Stomach smooth muscle (tissue), 2 donors: Measurements from ENCODE around the gene ABLIM1.

ENCODE experiments used
- H3K27ac ChIP-seq: one replicate; pipeline ENCODE4 v1.7.0; 2013; ENCODE audit warnings: mild to moderate bottlenecking, low read length, inconsistent platforms
- H3K27me3 ChIP-seq, 2 donors: one replicate each; pipeline ENCODE4 v1.7.0; 2013; ENCODE audit warnings: low read length in 2 of 2; ENCODE audit not compliant: insufficient read depth in 2 of 2, control insufficient read depth in 1 of 2
- H3K36me3 ChIP-seq, 2 donors: one replicate each; pipeline ENCODE4 v1.7.0; 2013; ENCODE audit warnings: low read length in 2 of 2; ENCODE audit not compliant: control insufficient read depth in 2 of 2, insufficient read depth in 2 of 2
- H3K4me1 ChIP-seq: one replicate; pipeline ENCODE4 v1.7.0; 2013; ENCODE audit warnings: low read length; ENCODE audit not compliant: control insufficient read depth, insufficient read depth
- H3K4me3 ChIP-seq, 2 donors: one replicate each; pipeline ENCODE4 v1.7.0; 2013; ENCODE audit warnings: low read length in 2 of 2
- H3K9ac ChIP-seq, 2 donors: one replicate each; pipeline ENCODE4 v1.7.0; 2013; ENCODE audit warnings: low read length in 2 of 2, mild to moderate bottlenecking in 1 of 2
- H3K9me3 ChIP-seq, 2 donors: one replicate each; pipeline ENCODE4 v1.7.0; 2013; ENCODE audit warnings: low read length in 2 of 2; ENCODE audit not compliant: control insufficient read depth in 2 of 2
- donor health status: healthy.
- donor health status: Pancreatic carcinoma.

Gene ABLIM1

DNA sequence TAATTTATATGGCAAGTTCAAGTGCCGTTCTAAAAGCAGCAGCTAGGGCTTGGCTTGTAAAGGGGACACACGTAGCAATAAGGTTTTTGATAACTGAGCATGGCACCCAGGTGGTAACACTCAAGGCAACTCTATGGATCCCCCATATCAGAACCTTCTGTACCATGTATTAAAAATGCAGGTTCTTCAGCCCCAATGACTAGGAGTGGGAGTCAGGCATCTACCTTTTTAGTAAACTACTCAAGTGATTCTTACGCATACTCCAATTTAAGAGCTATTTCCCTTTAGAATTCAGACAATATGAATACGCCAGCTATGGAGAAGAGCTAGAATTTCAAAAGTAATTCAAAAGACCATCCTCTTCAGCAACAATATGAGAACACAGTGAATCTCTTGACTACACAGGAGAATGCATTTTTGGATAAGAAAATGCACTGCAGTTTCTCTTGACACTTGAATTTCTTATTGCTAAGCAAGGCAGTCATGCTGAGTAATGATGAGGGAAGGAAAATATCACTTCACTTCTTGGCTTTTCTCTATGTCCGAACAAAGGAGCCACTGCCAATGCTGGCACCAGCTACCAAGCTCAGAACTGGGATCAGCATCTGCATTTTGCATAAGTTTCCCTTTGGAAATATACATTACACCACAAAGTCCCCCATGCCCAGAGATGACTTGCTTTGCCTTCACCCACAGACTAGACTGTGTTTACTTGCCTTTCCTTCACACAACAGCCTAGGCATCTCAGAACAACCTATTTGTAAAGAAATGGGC is 53.5 kb downstream of the ABLIM1 start:
- no peak overlapping the region for H3K27ac ChIP-seq

DNA sequence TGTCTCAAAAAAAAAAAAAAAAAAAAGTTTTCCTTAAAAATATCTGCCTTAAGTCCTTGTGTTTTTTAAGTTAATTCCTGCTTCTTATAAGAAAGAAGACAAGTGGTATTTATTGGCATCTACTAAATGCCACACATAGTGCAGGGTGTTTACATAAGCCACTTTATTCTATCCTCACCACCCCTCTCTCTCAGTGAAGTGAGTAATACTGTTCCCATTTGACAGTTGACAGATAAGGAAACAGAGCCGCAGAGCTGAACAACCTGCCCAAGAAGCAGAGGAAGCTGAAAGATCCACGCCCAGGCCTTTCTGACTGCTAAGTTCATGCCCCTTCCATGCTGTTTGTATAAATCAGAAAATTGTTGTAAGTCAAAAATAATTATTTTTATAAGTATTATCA is 54.1 kb downstream of the ABLIM1 start:
- peaks cover 0 to 3% of the 10 kb centered on the region in 2 donors for H3K36me3 ChIP-seq
- H3K9ac ChIP-seq: no peak overlapping the region
- H3K27ac ChIP-seq: no peak overlapping the region
- H3K4me1 ChIP-seq: peaks cover 5% of the 10 kb centered on the region
- H3K27me3 ChIP-seq: no peaks in the 10 kb centered on the region
- H3K4me3 ChIP-seq: no peak overlapping the region
- H3K9me3 ChIP-seq: no peaks in the 10 kb centered on the region

More for the DNA sequence above, 53.5 kb downstream of the ABLIM1 start:
- Histone ChIP-seq H3K4me3 (no peak overlapping the region), H3K9me3 (no peaks in the 10 kb centered on the region), H3K27me3 (no peaks in the 10 kb centered on the region), H3K36me3 (peaks cover 0 to 3% of the 10 kb centered on the region in 2 donors), H3K9ac (no peak overlapping the region), H3K4me1 (peaks cover 5% of the 10 kb centered on the region)

DNA sequence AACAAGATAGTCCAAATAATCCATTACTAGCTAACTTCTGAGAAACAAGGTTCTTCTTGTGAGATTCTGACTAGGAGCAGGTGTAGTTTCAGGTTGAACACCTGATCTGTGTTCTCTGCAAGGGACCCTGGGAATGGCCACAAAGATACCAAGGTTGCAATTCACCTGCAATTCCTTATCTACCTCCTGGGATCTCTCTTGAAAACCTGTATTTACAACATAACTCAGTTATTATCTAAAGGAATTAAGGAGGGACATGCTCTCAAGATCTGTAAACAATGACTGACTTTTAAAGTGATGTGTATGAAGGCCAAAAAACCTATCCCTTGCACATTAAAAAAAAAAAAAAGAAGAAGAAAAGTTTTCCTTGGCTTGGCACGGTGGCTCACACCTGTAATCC is 54.8 kb downstream of the ABLIM1 start:
- Histone ChIP-seq H3K4me1 (peaks cover 5% of the 10 kb centered on the region), H3K27me3 (no peaks in the 10 kb centered on the region), H3K9me3 (no peaks in the 10 kb centered on the region), H3K9ac (no peak overlapping the region), H3K27ac (no peak overlapping the region), H3K36me3 (peaks cover 0 to 3% of the 10 kb centered on the region in 2 donors), H3K4me3 (no peak overlapping the region)

DNA sequence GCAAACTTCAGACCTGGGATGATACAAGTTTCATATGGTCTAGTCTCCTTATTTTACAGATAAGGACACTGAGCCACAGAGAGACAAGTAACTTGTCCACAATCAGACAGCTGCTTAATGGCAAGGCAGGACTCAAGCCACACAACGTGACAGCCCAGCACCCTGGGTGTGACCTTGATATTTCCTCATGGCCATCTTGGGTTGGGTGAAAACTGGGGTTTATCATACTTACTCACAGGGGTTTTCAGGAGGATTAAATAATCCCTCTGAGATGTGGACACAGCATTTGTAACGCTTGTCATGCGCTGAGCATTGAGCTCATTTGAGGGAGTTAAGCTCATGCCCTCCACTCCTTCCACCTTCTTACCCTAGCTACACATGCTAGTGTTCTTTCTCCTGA is 58.0 kb downstream of the ABLIM1 start:
- H3K9me3 ChIP-seq: no peaks in the 10 kb centered on the region
- no peak overlapping the region for H3K4me3 ChIP-seq
- no peaks in the 10 kb centered on the region for H3K27me3 ChIP-seq
- no peak overlapping the region for H3K27ac ChIP-seq
- H3K4me1 ChIP-seq: peaks cover 5% of the 10 kb centered on the region
- no peak overlapping the region for H3K9ac ChIP-seq
- peaks cover 0 to 3% of the 10 kb centered on the region in 2 donors for H3K36me3 ChIP-seq

DNA sequence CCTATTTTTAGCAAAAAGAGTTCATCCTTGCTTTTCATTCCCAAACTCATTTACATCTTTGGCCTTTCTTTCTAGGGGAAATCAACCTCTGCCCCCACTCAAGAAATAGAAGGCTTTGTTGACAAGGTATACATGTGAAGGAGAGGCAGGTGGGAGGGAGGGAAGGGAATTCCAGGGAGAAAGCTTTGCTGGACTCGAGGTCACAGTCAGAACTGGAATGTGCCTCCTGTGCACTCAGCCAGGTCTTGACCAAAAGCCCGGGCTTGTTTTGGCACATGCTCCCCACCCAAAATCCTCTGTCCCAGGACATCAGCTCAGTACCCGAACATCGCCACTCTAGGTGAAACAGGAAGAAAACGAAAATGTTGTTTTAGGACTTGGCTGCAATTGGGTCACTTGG is 61.3 kb downstream of the ABLIM1 start:
- Histone ChIP-seq H3K27ac (no peak overlapping the region), H3K4me3 (no peak overlapping the region), H3K36me3 (peaks cover 0 to 3% of the 10 kb centered on the region in 2 donors), H3K4me1 (no peaks in the 10 kb centered on the region), H3K27me3 (no peaks in the 10 kb centered on the region), H3K9me3 (no peaks in the 10 kb centered on the region), H3K9ac (no peak overlapping the region)

DNA sequence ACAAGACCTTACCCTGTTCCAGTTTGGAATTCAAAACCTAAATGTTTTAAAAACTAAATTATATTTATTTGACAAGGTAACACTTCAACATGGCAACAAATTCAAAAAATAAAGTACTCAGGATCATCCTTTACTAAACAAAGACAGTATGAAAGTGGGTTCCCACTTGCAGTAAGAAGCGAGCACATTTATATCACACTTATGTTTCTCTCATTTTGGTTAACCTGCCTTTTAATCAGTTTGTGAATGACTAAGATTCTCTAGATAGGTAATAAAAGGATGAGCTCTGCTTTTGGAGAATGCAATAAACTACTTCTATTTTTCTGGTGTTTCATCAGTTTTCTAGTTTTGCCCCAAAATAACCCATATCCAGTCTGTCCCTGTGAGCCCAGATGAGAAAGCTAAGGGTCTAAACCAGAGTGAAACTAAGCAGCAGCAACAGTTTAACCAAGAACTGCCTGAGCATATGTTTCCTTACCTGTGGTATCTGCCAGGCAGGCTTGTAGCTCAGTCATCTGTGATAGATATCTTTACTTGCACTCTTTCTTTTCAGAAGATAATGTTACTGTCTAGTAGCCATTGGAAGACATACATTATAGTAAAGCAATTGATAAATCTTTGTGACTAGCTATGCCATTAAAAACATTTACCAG is 64.1 kb downstream of the ABLIM1 start:
- H3K9ac ChIP-seq: no peak overlapping the region
- H3K36me3 ChIP-seq: no peaks in the 10 kb centered on the region
- H3K27ac ChIP-seq: no peak overlapping the region
- H3K27me3 ChIP-seq: no peaks in the 10 kb centered on the region
- H3K4me3 ChIP-seq: no peak overlapping the region
- H3K4me1 ChIP-seq: no peaks in the 10 kb centered on the region
- no peaks in the 10 kb centered on the region for H3K9me3 ChIP-seq

DNA sequence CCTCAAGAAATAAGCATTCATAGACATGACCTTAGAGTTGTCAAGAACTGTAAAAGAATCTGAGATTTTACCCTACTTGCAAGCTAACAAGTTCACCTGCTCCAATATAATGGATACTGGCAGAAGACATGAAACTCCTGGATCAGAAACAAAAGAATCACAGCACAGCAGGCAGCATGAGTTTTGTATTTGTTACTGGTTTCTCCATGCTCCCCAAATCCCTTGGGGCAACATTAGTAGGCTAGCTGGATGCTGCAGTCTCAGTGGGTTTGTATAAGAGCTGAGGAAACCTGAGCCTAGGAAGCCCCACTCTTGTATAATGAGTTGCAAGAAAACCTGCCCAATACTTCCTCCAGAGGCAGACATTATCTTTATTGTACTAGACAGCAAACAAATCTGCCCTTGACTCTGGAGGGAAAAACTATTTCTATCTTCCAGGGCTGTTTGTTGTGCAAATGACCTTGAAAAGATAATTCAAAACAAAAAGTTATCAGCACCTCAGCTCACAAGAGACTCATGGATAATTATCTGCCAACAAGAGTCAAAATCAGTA is 64.8 kb downstream of the ABLIM1 start:
- no peaks in the 10 kb centered on the region for H3K36me3 ChIP-seq
- H3K27me3 ChIP-seq: no peaks in the 10 kb centered on the region
- H3K4me3 ChIP-seq: no peak overlapping the region
- H3K27ac ChIP-seq: no peak overlapping the region
- no peak overlapping the region for H3K9ac ChIP-seq
- no peaks in the 10 kb centered on the region for H3K9me3 ChIP-seq
- H3K4me1 ChIP-seq: no peaks in the 10 kb centered on the region

DNA sequence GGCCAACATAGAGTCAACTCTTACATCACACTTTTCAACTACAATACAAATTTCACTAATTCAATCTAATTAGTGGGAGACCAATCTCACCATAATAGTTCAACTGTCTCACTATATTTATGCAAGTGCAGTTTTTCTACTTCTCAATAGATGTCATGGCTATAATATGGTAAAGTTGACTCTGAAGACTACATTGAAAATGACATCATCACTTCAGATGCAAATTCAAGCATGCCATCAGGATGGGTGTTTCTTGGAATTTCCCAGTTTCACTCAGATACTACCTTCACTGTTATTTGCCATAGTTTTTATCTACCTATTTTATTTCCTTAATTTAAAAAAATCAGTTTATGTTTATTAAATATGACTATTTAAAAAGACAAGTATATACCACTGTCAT is 67.1 kb downstream of the ABLIM1 start:
- Histone ChIP-seq H3K27me3 (no peaks in the 10 kb centered on the region), H3K27ac (no peak overlapping the region), H3K9ac (no peak overlapping the region), H3K4me3 (no peak overlapping the region), H3K9me3 (no peaks in the 10 kb centered on the region), H3K4me1 (no peaks in the 10 kb centered on the region), H3K36me3 (no peaks in the 10 kb centered on the region)

DNA sequence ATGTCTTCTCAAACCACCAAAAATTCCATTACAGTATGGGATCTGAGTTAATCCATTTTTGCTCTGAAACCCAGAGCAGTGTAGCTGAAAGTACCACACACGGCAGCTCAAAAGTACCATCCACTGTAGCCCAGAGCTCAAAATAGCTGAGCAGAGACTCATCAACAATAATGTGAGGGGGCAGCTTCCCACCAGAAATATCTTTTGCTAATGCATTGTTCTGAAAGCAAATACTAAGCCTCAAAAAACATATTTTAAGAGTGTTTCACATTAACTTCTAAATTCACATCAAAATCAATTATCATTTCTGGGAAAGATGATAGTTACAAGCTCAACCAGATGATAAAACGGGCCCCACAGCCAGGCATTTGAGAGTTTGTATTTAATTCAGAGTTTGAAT is 73.7 kb downstream of the ABLIM1 start:
- no peak overlapping the region for H3K27ac ChIP-seq
- no peak overlapping the region for H3K9ac ChIP-seq
- H3K4me1 ChIP-seq: no peaks in the 10 kb centered on the region
- H3K9me3 ChIP-seq: no peaks in the 10 kb centered on the region
- no peaks in the 10 kb centered on the region for H3K36me3 ChIP-seq
- H3K4me3 ChIP-seq: no peak overlapping the region
- H3K27me3 ChIP-seq: no peaks in the 10 kb centered on the region

DNA sequence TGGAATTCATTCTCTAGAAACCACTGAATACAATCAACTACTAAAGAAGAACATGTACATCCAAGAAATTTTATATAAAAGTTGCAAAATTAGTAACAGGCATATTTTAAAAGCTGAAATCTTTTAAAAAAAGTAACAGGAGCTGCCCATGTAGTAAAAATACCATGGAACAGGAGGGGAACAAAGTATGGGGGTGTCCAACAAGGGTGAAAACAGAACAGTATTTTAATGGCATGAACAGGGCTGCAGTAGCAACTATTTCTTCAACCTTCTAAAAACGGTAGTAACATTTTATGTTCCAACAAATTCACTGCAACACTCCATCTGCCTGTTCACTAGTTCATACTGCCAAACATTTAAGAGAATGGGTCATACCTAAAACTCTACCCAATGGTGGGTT is 77.0 kb downstream of the ABLIM1 start:
- Histone ChIP-seq H3K36me3 (no peaks in the 10 kb centered on the region), H3K4me1 (peaks cover 5% of the 10 kb centered on the region), H3K27me3 (no peaks in the 10 kb centered on the region), H3K9ac (no peak overlapping the region), H3K27ac (no peak overlapping the region), H3K9me3 (no peaks in the 10 kb centered on the region), H3K4me3 (no peak overlapping the region)

DNA sequence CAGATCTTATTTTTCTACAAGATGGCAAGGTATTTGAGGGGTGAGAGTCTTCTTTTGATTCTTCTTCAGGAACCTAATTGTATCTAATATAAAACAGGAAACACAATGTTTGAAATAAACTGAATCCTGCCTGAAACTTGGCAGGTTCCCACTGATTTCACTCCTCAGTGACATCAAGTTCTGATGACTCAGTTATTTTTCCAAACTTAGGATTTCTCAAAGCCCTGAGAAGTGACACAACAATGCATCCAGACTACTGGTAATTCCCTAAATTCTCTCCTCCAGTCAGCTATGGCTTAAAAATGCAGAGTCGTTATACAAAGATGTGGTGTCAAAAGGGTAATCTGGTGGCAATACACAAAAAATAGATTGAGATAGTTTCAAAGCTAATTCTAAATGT is 80.9 kb downstream of the ABLIM1 start:
- Histone ChIP-seq H3K36me3 (peaks cover 0 to 3% of the 10 kb centered on the region in 2 donors), H3K4me3 (no peak overlapping the region), H3K27ac (no peak overlapping the region), H3K27me3 (no peaks in the 10 kb centered on the region), H3K9ac (no peak overlapping the region), H3K4me1 (peaks cover 5% of the 10 kb centered on the region), H3K9me3 (no peaks in the 10 kb centered on the region)
